Natural killer cell (primary cell): ENCODE results near the gene ATF6. TPM values are rescaled to one million over a fixed set of nuclear protein-coding genes. Genes with fewer than 3 reads are reported as not detected.

ENCODE experiments used
- ATAC-seq, 3 donors: fragments of 150-1000 bp in 2 of 3; fragments of 200-7000 bp in 1 of 3; cut with Tn5 transposase; 1 replicate in 1 of 3; 2 replicates in 2 of 3; pipeline ENCODE4 v1.10.0; 2021; ENCODE audit warnings: mild to moderate bottlenecking in 2 of 3, moderate library complexity in 2 of 3
- DNase-seq, 2 donors: peaks; one replicate each; pipeline versions ENCODE4 v3.0.0 to v3.0.0-alpha.2; 2013 to 2021; ENCODE audit warnings: mixed read lengths in 1 of 2
- H3K27ac ChIP-seq: one replicate; pipeline ENCODE4 v1.5.1; 2013; ENCODE audit warnings: mild to moderate bottlenecking, low read length
- H3K27me3 ChIP-seq: one replicate; pipeline ENCODE4 v1.6.1; 2013; ENCODE audit warnings: low read length; ENCODE audit not compliant: control insufficient read depth, insufficient read depth
- H3K36me3 ChIP-seq: one replicate; pipeline ENCODE4 v1.6.1; 2013; ENCODE audit warnings: low read length; ENCODE audit not compliant: control insufficient read depth, insufficient read depth
- H3K4me1 ChIP-seq: one replicate; pipeline ENCODE4 v1.6.1; 2013; ENCODE audit warnings: low read length; ENCODE audit not compliant: control insufficient read depth, insufficient read depth
- H3K4me3 ChIP-seq: one replicate; pipeline ENCODE4 v1.5.1; 2013; ENCODE audit warnings: low read length
- H3K9me3 ChIP-seq: one replicate; pipeline ENCODE4 v1.6.1; 2013; ENCODE audit warnings: low read length; ENCODE audit not compliant: control insufficient read depth, insufficient read depth
- H3K27ac Mint-ChIP-seq, 2 donors: one replicate each; pipeline ENCODE4 v1.8.0; 2022; ENCODE audit warnings: mild to moderate bottlenecking in 2 of 2, mixed read lengths in 2 of 2, moderate library complexity in 1 of 2
- H3K27me3 Mint-ChIP-seq, 2 donors: one replicate each; pipeline ENCODE4 v1.8.0; 2022; ENCODE audit warnings: low read depth in 2 of 2, mixed read lengths in 2 of 2
- H3K36me3 Mint-ChIP-seq: one replicate; pipeline ENCODE4 v1.8.0; 2022; ENCODE audit warnings: mixed read lengths
- H3K4me1 Mint-ChIP-seq, 2 donors: one replicate each; pipeline ENCODE4 v1.8.0; 2022; ENCODE audit warnings: mixed read lengths in 2 of 2
- H3K4me3 Mint-ChIP-seq: one replicate; pipeline ENCODE4 v1.8.0; 2022; ENCODE audit warnings: mild to moderate bottlenecking, moderate library complexity, mixed read lengths
- H3K9me3 Mint-ChIP-seq, 2 donors: one replicate each; pipeline ENCODE4 v1.8.0; 2022; ENCODE audit warnings: mixed read lengths in 2 of 2
- CTCF ChIP-seq: fragments of 200-600 bp; IDR thresholded peaks from one replicate; pipeline ENCODE4 v1.8.0; 2022; ENCODE audit warnings: antibody characterized with exemption
- WGBS: methylation state at CpG from one replicate; pipeline ENCODE4 v1.1.7; 2013; ENCODE audit warnings: missing lambda C conversion rate; ENCODE audit not compliant: insufficient coverage; 5-methylcytosine and 5-hydroxymethylcytosine counted together
- intact Hi-C: fragments of 100-400 bp; cut with micrococcal nuclease; formaldehyde crosslinking; loops from one replicate; pipeline ENCODE4 v1.14.2; 2022
- total RNA-seq, 4 donors: library from RNA; stranded (reverse); fragments of 120-200 nt in 1 of 4; gene quantifications; one replicate each; pipeline versions ENCODE4 v1.2.3 to v1.2.4, GENCODE V29; 2013 to 2022

The ATF6 gene
- total RNA-seq, 3 donors from 2014 or later (not counting 1 experiment from before 2014, with no cell fraction given), result 16.8 to 25.0 (median 21.8) TPM

DNA sequence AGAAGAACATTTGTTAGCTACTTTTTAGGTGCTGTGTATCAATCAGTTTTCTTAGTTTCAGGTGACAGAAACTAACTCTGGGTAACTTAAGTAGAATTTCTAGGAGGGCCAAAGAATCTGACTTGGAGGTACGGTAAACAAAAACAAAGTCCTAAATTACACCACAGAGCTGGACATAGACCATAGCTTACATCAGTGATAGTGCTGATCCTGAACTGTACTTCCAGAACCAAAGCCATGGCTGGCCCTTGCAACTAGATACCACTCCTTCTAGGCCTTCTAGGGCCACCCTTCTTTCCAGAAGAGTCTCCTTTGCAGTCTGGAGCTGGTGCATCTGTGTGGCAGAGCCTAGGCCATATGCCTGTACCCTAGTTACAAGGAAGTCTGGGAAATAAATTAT is 163.0 kb downstream of the ATF6 start:
- Mint-ChIP-seq H3K27me3 (no peaks in the 10 kb centered on the region), H3K36me3 (no peaks in the 10 kb centered on the region), H3K27ac (no peak overlapping the region), H3K9me3 (no peaks in the 10 kb centered on the region), H3K4me1 (peaks cover 8% of the 10 kb centered on the region in 2 donors), H3K4me3 (no peak overlapping the region)
- Histone ChIP-seq H3K9me3 (no peaks in the 10 kb centered on the region), H3K27me3 (no peaks in the 10 kb centered on the region), H3K27ac (no peak overlapping the region), H3K4me1 (peaks cover 5% of the 10 kb centered on the region), H3K36me3 (peaks cover 3% of the 10 kb centered on the region), H3K4me3 (no peak overlapping the region)
- intact Hi-C loops, result no loop called here
- DNase-seq (no peak), ATAC-seq (no peak)
- TF ChIP-seq CTCF, result no peak
- 100% methylated on average over 1 of the region's 1 CpG for WGBS

GRCh38 chr1:161930064-161930463 is 163.9 kb downstream of the ATF6 start:
- H3K27ac ChIP-seq, result no peak overlapping the region
- H3K4me3 ChIP-seq, result no peak overlapping the region
- no peaks in the 10 kb centered on the region for H3K9me3 ChIP-seq
- intact Hi-C loops, result no loop called here
- no peaks in the 10 kb centered on the region for H3K27me3 ChIP-seq
- TF ChIP-seq CTCF, result no peak
- H3K27ac Mint-ChIP-seq, result no peak overlapping the region
- WGBS, result no CpG with 5 or more reads among the region's 1 CpG
- H3K36me3 ChIP-seq, result peaks cover 3% of the 10 kb centered on the region
- H3K9me3 Mint-ChIP-seq, result no peaks in the 10 kb centered on the region
- ATAC-seq (no peak), DNase-seq (no peak)
- peaks cover 17% of the 10 kb centered on the region in 2 donors for H3K4me1 Mint-ChIP-seq
- peaks cover 8% of the 10 kb centered on the region for H3K4me1 ChIP-seq
- H3K4me3 Mint-ChIP-seq, result no peak overlapping the region
- H3K27me3 Mint-ChIP-seq, result no peaks in the 10 kb centered on the region
- H3K36me3 Mint-ChIP-seq, result no peaks in the 10 kb centered on the region

DNA sequence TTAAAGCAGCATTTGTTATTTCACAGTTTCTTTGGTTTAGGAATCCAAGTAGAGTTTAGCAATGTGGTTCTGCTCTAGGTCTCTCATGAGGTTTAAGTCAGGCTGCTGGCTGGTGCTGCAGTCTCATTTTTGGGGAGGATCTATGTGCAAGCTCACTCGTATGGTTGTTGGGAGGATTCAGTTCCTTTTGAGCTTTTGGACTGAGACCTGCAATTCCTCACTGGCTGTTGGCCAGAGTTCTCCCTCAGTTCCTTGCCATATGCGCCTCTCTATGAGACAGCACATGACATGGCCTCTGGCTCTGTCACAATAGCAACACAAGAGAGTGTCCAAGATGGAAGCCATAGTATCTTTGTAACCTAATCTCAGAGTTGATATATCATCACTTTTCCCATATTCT is 166.5 kb downstream of the ATF6 start:
- Histone ChIP-seq H3K36me3 (peaks cover 2% of the 10 kb centered on the region), H3K4me3 (no peak overlapping the region), H3K9me3 (no peaks in the 10 kb centered on the region), H3K27me3 (no peaks in the 10 kb centered on the region), H3K27ac (no peak overlapping the region), H3K4me1 (peaks cover 8% of the 10 kb centered on the region)
- 84% methylated on average over 2 of the region's 2 CpGs for WGBS
- intact Hi-C loops, result no loop called here
- H3K9me3 Mint-ChIP-seq, result no peaks in the 10 kb centered on the region
- H3K27me3 Mint-ChIP-seq, result no peaks in the 10 kb centered on the region
- ATAC-seq (no peak), DNase-seq (no peak)
- TF ChIP-seq CTCF, result no peak
- H3K4me1 Mint-ChIP-seq, result peaks cover 22 to 27% of the 10 kb centered on the region in 2 donors
- no peaks in the 10 kb centered on the region for H3K36me3 Mint-ChIP-seq
- no peak overlapping the region for H3K4me3 Mint-ChIP-seq
- no peak overlapping the region for H3K27ac Mint-ChIP-seq
